Activated CD8-positive, alpha-beta T cell treated with anti-CD3 and anti-CD28 coated beads for 36 hours (primary cell): ENCODE data around the gene TMOD2. TPM values are rescaled to one million over a fixed set of nuclear protein-coding genes. Genes with fewer than 3 reads are reported as not detected.

ENCODE experiments used
- ATAC-seq: fragments of 200-7000 bp; cut with Tn5 transposase; one replicate; pipeline ENCODE4 v1.10.0; 2021; ENCODE audit warnings: mild to moderate bottlenecking, moderate library complexity
- CTCF ChIA-PET: fragments of 350-600 bp; sonication (Branson Sonifier 250); formaldehyde crosslinking; loops from one replicate; lab custom pipeline; 2021; ENCODE audit warnings: antibody characterized with exemption; lab: Charles Lee
- POLR2A ChIA-PET: fragments of 350-600 bp; sonication (Branson Sonifier 250); formaldehyde crosslinking; loops from one replicate; lab custom pipeline; 2021; ENCODE audit warnings: antibody characterized with exemption; lab: Charles Lee
- DNase-seq: peaks from one replicate; pipeline ENCODE4 v3.0.0-alpha.2; 2020
- H3K27ac Mint-ChIP-seq: one replicate; pipeline ENCODE4 v1.8.0; 2021; ENCODE audit warnings: mild to moderate bottlenecking, mixed read lengths
- H3K27me3 Mint-ChIP-seq: one replicate; pipeline ENCODE4 v1.8.0; 2021; ENCODE audit warnings: mixed read lengths
- H3K36me3 Mint-ChIP-seq: one replicate; pipeline ENCODE4 v1.8.0; 2021; ENCODE audit warnings: low read depth, mixed read lengths
- H3K4me1 Mint-ChIP-seq: one replicate; pipeline ENCODE4 v1.8.0; 2021; ENCODE audit warnings: low read depth, mixed read lengths
- H3K4me3 Mint-ChIP-seq: one replicate; pipeline ENCODE4 v1.8.0; 2021; ENCODE audit warnings: mild to moderate bottlenecking, moderate library complexity, mixed read lengths
- H3K9me3 Mint-ChIP-seq: one replicate; pipeline ENCODE4 v1.8.0; 2021; ENCODE audit warnings: mixed read lengths
- intact Hi-C: fragments of 100-400 bp; cut with micrococcal nuclease; formaldehyde crosslinking; loops from one replicate; pipeline ENCODE4 v1.10.0; 2022
- total RNA-seq, 2 experiments: library from RNA; stranded (reverse); gene quantifications; one replicate each; pipeline ENCODE4 v1.2.3, GENCODE V29; 2021
- TF ChIP-seq, protein P1 (sequence below): fragments of 200-600 bp; IDR thresholded peaks from one replicate; pipeline ENCODE4 v1.8.0; 2022; ENCODE audit warnings: antibody characterized with exemption, mild to moderate bottlenecking

The TMOD2 gene
- total RNA-seq, 2 experiments from 2014 or later: 4.8 to 7.0 TPM

DNA sequence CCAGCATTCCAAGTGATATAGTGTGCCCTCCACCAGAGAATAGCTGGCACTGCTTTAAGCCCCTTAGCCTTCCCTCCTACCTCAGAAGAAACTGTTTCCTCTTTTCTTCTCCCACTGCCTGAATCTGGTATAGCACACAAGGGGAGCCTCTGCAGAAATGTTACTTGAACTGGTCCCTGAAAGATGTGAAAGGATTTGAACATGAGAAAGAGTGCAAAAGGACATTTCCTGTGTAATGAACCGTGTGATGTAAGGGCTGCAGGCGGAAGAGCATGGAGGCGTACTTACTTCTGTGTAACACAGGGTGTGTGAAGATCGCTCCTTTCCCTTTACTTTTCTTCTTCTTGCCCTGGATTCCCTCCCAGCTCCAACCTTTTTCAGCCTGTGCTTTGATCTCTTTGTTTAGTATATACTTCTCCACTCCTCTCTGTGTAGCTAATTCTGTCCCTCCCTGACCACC, 86.4 kb downstream of the TMOD2 start:
- Mint-ChIP-seq H3K4me3 (peak overlapping the region; percentile 62), H3K27ac (peak overlapping the region; percentile 75), H3K27me3 (no peaks in the 10 kb centered on the region), H3K36me3 (peaks cover 3% of the 10 kb centered on the region), H3K4me1 (peaks cover 76% of the 10 kb centered on the region), H3K9me3 (no peaks in the 10 kb centered on the region)
- POLR2A ChIA-PET: interaction anchor here (1.2 kb wide), 1 partner anchor 8 kb away, joined by 3 read pairs; the partner anchor contains the start of gene TMOD3
- intact Hi-C loops: no loop called here
- peak; percentile 43 for DNase-seq
- CTCF ChIA-PET: interaction anchor here (0.9 to 1.2 kb wide), 2 partner anchors 9 to 15 kb away, joined by 3 read pairs; partner anchors contain the start of gene TMOD3
- peak; percentile 75 for ATAC-seq
- TF ChIP-seq, protein P1, sequence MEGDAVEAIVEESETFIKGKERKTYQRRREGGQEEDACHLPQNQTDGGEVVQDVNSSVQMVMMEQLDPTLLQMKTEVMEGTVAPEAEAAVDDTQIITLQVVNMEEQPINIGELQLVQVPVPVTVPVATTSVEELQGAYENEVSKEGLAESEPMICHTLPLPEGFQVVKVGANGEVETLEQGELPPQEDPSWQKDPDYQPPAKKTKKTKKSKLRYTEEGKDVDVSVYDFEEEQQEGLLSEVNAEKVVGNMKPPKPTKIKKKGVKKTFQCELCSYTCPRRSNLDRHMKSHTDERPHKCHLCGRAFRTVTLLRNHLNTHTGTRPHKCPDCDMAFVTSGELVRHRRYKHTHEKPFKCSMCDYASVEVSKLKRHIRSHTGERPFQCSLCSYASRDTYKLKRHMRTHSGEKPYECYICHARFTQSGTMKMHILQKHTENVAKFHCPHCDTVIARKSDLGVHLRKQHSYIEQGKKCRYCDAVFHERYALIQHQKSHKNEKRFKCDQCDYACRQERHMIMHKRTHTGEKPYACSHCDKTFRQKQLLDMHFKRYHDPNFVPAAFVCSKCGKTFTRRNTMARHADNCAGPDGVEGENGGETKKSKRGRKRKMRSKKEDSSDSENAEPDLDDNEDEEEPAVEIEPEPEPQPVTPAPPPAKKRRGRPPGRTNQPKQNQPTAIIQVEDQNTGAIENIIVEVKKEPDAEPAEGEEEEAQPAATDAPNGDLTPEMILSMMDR: no peak

DNA sequence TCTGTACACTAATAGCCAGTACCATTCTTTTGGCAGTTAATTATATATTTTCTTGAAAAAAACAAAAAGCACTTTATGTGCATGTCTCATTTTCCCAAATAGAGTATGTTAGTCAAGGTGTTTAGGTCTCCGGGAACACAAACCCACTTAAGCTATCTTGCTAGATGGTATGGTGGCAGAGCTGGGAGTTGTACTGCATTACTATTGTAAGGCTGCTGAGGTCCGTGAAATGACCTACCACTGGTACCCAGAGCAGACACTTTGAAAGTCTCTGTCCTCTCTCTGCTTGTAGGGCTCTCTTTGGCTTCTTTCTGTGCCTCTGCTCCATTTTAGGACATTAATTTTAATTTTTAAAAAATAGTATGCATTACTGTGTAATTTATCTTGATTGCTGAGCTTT, 86.9 kb downstream of the TMOD2 start:
- H3K4me3 Mint-ChIP-seq: peak overlapping the region; percentile 62
- CTCF ChIA-PET: interaction anchor here (0.9 to 1.4 kb wide), 3 partner anchors 8 to 15 kb away, joined by 3 read pairs; partner anchors contain the start of gene TMOD3
- DNase-seq (no peak), ATAC-seq (no peak)
- peaks cover 3% of the 10 kb centered on the region for H3K36me3 Mint-ChIP-seq
- peak overlapping the region; percentile 75 for H3K27ac Mint-ChIP-seq
- H3K9me3 Mint-ChIP-seq: no peaks in the 10 kb centered on the region
- TF ChIP-seq, protein P1: no peak
- POLR2A ChIA-PET: interaction anchor here (0.6 to 1.2 kb wide), 3 partner anchors 8 to 102 kb away, joined by 3 read pairs; partner anchors contain the start of gene TMOD3
- no peaks in the 10 kb centered on the region for H3K27me3 Mint-ChIP-seq
- intact Hi-C loops: no loop called here
- H3K4me1 Mint-ChIP-seq: peaks cover 77% of the 10 kb centered on the region

DNA sequence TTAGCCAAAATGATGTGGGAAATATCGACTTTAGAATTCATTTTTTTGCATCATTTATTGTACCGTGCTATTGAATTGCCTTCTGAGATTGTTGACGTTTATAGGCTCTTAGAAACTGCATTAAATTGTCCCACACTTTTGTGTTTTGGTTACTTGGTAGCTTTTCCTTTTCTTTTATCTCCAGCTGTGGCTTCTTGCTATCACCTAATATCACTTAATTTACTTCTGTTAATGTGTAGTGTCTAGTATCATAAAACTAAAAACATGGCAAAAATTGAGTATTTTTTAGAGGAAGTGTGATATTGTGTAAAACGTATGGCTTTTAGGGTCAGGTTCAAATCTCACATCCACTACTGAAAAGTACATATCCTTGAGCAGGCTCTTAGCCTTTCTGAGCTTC, 89.3 kb downstream of the TMOD2 start:
- Mint-ChIP-seq H3K36me3 (peaks cover 3% of the 10 kb centered on the region), H3K4me3 (no peak overlapping the region), H3K27me3 (no peaks in the 10 kb centered on the region), H3K27ac (no peak overlapping the region), H3K4me1 (peaks cover 75% of the 10 kb centered on the region), H3K9me3 (no peaks in the 10 kb centered on the region)
- DNase-seq (no peak), ATAC-seq (no peak)
- CTCF ChIA-PET: interaction anchor here (1.2 to 1.5 kb wide), 2 partner anchors 10 to 12 kb away, joined by 3 to 4 read pairs; no protein-coding TSS in a partner anchor
- POLR2A ChIA-PET: interaction anchor here (1.1 to 1.2 kb wide), 2 partner anchors 10 to 11 kb away, joined by 3 read pairs; no protein-coding TSS in a partner anchor
- intact Hi-C loops: no loop called here
- TF ChIP-seq, protein P1: no peak

DNA sequence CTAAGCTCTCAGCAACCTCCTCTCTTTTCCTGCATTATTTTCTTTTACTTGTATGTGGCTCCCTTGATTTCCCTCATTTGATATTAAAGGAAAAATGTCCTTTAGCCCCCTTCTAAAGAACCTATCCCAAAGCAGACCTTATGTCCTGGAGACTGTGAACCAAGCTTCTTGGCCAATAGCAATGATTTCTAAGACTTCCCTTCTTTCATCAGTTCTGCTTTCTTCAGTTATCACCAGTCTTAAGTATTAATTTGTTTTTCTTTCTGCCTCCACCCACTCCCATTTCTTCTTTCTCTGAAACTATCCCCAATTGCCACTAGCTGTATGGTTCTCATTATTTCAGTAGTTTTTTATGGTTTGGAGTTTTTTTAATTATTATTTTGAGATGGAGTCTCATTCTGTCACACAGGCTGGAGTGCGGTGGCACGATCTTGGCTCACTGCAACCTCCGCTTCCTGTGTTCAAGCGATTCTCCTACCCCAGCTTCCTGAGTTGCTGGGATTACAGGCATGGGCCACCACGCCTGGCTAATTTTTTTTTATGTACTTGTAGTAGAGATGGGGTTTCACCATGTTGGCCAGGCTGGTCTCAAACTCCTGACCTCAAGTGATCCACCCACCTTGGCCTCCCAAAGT, 90.1 kb downstream of the TMOD2 start:
- Mint-ChIP-seq H3K4me3 (peak overlapping the region; percentile 11), H3K9me3 (no peaks in the 10 kb centered on the region), H3K36me3 (peaks cover 3% of the 10 kb centered on the region), H3K27ac (peak overlapping the region; percentile 49), H3K4me1 (peaks cover 75% of the 10 kb centered on the region), H3K27me3 (no peaks in the 10 kb centered on the region)
- ATAC-seq (no peak), DNase-seq (no peak)
- TF ChIP-seq, protein P1: no peak
- intact Hi-C loops: no loop called here
- ChIA-PET CTCF (interaction anchor here (1.2 to 3.1 kb wide), 3 partner anchors 10 to 65 kb away, joined by 3 to 10 read pairs (median 4); no protein-coding TSS in a partner anchor), POLR2A (interaction anchor here (1.1 to 1.7 kb wide), 3 partner anchors 10 to 13 kb away, joined by 3 to 5 read pairs (median 3); no protein-coding TSS in a partner anchor)
